Panc1 (cell line): ENCODE results near the gene BRAT1. TPM values are rescaled to one million over a fixed set of nuclear protein-coding genes. Genes with fewer than 3 reads are reported as not detected.
A peak's percentile ranks its signal among the peaks of the same experiment; 100 is the strongest.

Experiments used
- ATAC-seq: fragments of 200-7000 bp; cut with Tn5 transposase; 2 replicates; pipeline ENCODE4 v1.9.1; 2020; ENCODE audit warnings: mild to moderate bottlenecking, moderate library complexity
- BruUV-seq: library from RNA; stranded (reverse); fragments of 400-500 nt; replicated peaks from 2 replicates; lab custom pipeline; 2021; lab: Mats Ljungman, UMichigan
- CTCF ChIA-PET: fragments of 300-600 bp; sonication (Branson Sonifier 250); formaldehyde crosslinking; loops from one replicate; lab custom pipeline; 2022; ENCODE audit warnings: antibody characterized with exemption; lab: Charles Lee
- POLR2A ChIA-PET: fragments of 300-600 bp; sonication (Branson Sonifier 250); formaldehyde crosslinking; loops from one replicate; lab custom pipeline; 2022; ENCODE audit warnings: antibody characterized with exemption; lab: Charles Lee
- DNase-seq: peaks from one replicate; pipeline ENCODE4 v3.0.0-alpha.2; 2010; ENCODE audit warnings: low read depth, low spot score
- H3K27ac ChIP-seq: 2 replicates; pipeline ENCODE4 v1.5.1; 2011; ENCODE audit warnings: mild to moderate bottlenecking, low read length, inconsistent platforms
- H3K27me3 ChIP-seq: fragments of 200-500 bp; sonication (Bioruptor generic); 2 replicates; pipeline ENCODE4 v1.6.0; 2014; ENCODE audit warnings: low read length, inconsistent platforms; ENCODE audit not compliant: control insufficient read depth, insufficient read depth
- H3K36me3 ChIP-seq: fragments of 200-500 bp; sonication (Bioruptor generic); 2 replicates; pipeline ENCODE4 v1.5.1; 2014; ENCODE audit warnings: inconsistent platforms, mild to moderate bottlenecking, low read length, moderate library complexity; ENCODE audit not compliant: control insufficient read depth, insufficient read depth
- H3K4me1 ChIP-seq: 2 replicates; pipeline ENCODE4 v1.5.1; 2011; ENCODE audit warnings: inconsistent platforms, mild to moderate bottlenecking, low read length, moderate library complexity; ENCODE audit not compliant: control insufficient read depth, insufficient read depth
- H3K4me3 ChIP-seq, 2 experiments: 2 replicates each; pipeline ENCODE4 v1.5.1; 2011 to 2012; ENCODE audit warnings: low read depth in 2 of 2, low read length in 2 of 2, mild to moderate bottlenecking in 2 of 2, inconsistent platforms in 1 of 2, moderate library complexity in 1 of 2
- H3K9me3 ChIP-seq: fragments of 200-500 bp; sonication (Bioruptor generic); 2 replicates; pipeline ENCODE4 v1.5.1; 2014; ENCODE audit warnings: low read depth, mild to moderate bottlenecking, inconsistent platforms, low read length, moderate library complexity; ENCODE audit not compliant: control insufficient read depth, insufficient read depth
- CTCF ChIP-seq: fragments of 450-650 bp; IDR thresholded peaks from 2 replicates; pipeline ENCODE4 v1.5.1; 2017; ENCODE audit warnings: mild to moderate bottlenecking
- POLR2AphosphoS5 ChIP-seq: IDR thresholded peaks from 2 replicates; pipeline ENCODE4 v1.6.1; 2012; ENCODE audit warnings: mild to moderate bottlenecking, low read depth, low read length, moderate library complexity
- SIN3A ChIP-seq: IDR thresholded peaks from 2 replicates; pipeline ENCODE4 v1.6.1; 2012; ENCODE audit warnings: low read depth, mild to moderate bottlenecking, low read length, moderate library complexity, borderline replicate concordance; ENCODE audit not compliant: insufficient read depth
- TCF7L2 ChIP-seq: IDR thresholded peaks from 2 replicates; pipeline ENCODE4 v1.6.1; 2011; ENCODE audit warnings: mild to moderate bottlenecking, low read depth, low read length, inconsistent platforms
- in situ Hi-C: cut with HindIII; loops from 2 replicates; pipeline ENCODE4 v1.10.0; 2016; ENCODE audit warnings: low sequenced_read_pairs, low pct_unique_long_range_greater_than_20kb
- intact Hi-C: fragments of 100-400 bp; cut with micrococcal nuclease; formaldehyde crosslinking; loops from one replicate; pipeline ENCODE4 v1.10.0; 2022; ENCODE audit not compliant: unreplicated experiment
- total RNA-seq: library from RNA; stranded (reverse); gene quantifications from one replicate; pipeline ENCODE4 v1.2.1, GENCODE V29; 2021; ENCODE audit not compliant: unreplicated experiment
- TF ChIP-seq, protein P1 (sequence below), 2 experiments: IDR thresholded peaks; 2 replicates each; pipeline ENCODE4 v1.6.1; 2011 to 2012; ENCODE audit warnings: low read depth in 2 of 2, control low read depth in 1 of 2, low read length in 1 of 2, mild to moderate bottlenecking in 1 of 2, moderate library complexity in 1 of 2; ENCODE audit not compliant: insufficient read depth in 1 of 2

The BRAT1 gene
- total RNA-seq, 1 experiment from 2014 or later = 76.9 TPM

DNA sequence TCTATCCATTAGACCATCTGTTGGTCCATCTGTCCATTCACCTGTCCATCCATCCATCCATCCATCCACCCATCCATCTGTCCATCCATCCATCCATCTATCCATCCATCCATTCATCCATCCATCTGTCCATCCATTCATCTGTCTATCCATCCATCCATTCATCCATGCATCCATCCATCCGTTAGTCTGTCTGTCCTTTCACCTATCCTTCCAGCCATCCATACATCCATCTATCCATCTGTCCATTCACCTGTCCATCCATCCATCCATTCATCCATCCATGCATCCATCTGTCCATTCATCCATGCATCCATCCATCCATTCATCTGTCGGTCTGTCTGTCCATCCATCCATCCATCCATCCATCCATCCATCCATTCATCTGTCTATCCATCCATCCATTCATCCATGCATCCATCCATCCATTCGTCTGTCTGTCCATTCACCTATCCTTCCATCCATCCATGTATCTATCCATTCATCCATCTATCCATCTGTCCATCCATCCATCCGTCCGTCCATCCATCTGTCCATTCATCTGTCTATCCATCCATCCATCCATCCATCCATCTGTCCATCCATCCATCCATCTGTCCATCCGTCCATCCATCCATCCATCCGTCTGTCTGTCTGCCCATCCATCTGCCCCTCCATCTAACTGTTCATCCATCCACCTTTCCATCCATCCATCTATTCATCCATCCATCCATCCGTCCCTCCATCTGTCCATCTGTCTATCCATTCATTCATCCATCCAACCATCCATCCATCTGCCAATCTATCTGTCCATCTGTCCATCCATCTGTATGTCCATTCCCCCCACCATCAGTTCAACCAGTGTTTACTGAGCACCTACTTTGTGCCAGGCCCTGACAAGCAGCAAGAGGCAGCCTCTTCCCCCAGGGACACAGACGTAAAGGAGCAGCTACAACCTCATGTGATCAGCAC is 40.6 kb downstream of the BRAT1 start:
- no peaks in the 10 kb centered on the region for H3K9me3 ChIP-seq
- DNase-seq = no peak
- H3K4me3 ChIP-seq = no peak overlapping the region
- no peaks in the 10 kb centered on the region for H3K36me3 ChIP-seq
- no peak overlapping the region for H3K27ac ChIP-seq
- no TSS peak for BruUV-seq
- H3K4me1 ChIP-seq = peaks cover 56% of the 10 kb centered on the region
- POLR2A ChIA-PET = no interaction called here
- H3K27me3 ChIP-seq = no peaks in the 10 kb centered on the region
- intact Hi-C loops = no loop called here
- TF ChIP-seq POLR2AphosphoS5 = no peak
- ATAC-seq = no peak
- in situ Hi-C loops = no loop called here
- CTCF ChIA-PET = no interaction called here

DNA sequence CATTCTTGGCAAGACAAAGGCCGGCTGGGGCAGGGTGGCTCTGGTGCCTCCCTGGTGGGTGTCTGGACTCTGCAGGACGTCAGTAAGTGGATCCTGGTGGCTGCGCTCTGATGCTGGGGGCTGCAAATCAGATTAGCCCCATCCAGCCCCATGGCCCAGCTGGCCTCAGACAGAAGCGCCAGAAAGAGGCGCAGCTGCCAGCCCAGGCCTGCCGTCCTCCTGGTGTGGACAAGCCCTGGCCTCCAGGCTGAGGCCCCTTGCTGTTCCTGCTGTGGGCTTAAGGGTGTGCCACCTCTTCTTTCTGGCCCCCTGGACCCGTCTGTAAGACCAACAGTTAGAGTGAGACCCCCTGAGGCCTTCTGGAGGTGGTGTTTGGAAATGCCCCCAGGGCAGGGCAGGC is 41.6 kb downstream of the BRAT1 start:
- intact Hi-C loops = no loop called here
- Histone ChIP-seq H3K4me1 (peaks cover 57% of the 10 kb centered on the region), H3K9me3 (no peaks in the 10 kb centered on the region), H3K27ac (no peak overlapping the region), H3K27me3 (no peaks in the 10 kb centered on the region), H3K36me3 (no peaks in the 10 kb centered on the region), H3K4me3 (no peak overlapping the region)
- in situ Hi-C loops = no loop called here
- BruUV-seq = no TSS peak
- DNase-seq (no peak), ATAC-seq (no peak)
- TF ChIP-seq POLR2AphosphoS5 (no peak), SIN3A (no peak), CTCF (no peak), TCF7L2 (no peak)
- TF ChIP-seq, protein P1, sequence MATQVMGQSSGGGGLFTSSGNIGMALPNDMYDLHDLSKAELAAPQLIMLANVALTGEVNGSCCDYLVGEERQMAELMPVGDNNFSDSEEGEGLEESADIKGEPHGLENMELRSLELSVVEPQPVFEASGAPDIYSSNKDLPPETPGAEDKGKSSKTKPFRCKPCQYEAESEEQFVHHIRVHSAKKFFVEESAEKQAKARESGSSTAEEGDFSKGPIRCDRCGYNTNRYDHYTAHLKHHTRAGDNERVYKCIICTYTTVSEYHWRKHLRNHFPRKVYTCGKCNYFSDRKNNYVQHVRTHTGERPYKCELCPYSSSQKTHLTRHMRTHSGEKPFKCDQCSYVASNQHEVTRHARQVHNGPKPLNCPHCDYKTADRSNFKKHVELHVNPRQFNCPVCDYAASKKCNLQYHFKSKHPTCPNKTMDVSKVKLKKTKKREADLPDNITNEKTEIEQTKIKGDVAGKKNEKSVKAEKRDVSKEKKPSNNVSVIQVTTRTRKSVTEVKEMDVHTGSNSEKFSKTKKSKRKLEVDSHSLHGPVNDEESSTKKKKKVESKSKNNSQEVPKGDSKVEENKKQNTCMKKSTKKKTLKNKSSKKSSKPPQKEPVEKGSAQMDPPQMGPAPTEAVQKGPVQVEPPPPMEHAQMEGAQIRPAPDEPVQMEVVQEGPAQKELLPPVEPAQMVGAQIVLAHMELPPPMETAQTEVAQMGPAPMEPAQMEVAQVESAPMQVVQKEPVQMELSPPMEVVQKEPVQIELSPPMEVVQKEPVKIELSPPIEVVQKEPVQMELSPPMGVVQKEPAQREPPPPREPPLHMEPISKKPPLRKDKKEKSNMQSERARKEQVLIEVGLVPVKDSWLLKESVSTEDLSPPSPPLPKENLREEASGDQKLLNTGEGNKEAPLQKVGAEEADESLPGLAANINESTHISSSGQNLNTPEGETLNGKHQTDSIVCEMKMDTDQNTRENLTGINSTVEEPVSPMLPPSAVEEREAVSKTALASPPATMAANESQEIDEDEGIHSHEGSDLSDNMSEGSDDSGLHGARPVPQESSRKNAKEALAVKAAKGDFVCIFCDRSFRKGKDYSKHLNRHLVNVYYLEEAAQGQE (IDR thresholded peaks at IDR 0.05; ENCODE audit: insufficient read depth in 1 of 2, low read depth in 2 of 2, low read length in 1 of 2) = no peak
- CTCF ChIA-PET = no interaction called here
- POLR2A ChIA-PET = no interaction called here

GRCh38 chr7:2512713-2513112 is 42.6 kb downstream of the BRAT1 start:
- TF ChIP-seq CTCF = no peak
- TF ChIP-seq POLR2AphosphoS5 = no peak
- TF ChIP-seq TCF7L2 = no peak
- TF ChIP-seq, protein P1 (IDR thresholded peaks at IDR 0.05; ENCODE audit: insufficient read depth in 1 of 2, low read depth in 2 of 2, low read length in 1 of 2) = no peak
- no peak for TF ChIP-seq SIN3A
- POLR2A ChIA-PET = interaction anchor here (0.7 kb wide), 2 partner anchors 10 to 41 kb away, joined by 4 to 9 read pairs; no protein-coding TSS in a partner anchor
- intact Hi-C loops (no loop called here), in situ Hi-C loops (no loop called here)
- ATAC-seq (no peak), DNase-seq (no peak)
- no peak overlapping the region for H3K4me3 ChIP-seq
- no peaks in the 10 kb centered on the region for H3K36me3 ChIP-seq
- H3K27me3 ChIP-seq = no peaks in the 10 kb centered on the region
- H3K27ac ChIP-seq = peak overlapping the region; percentile 64; the same call in 1 of the 2 replicates
- BruUV-seq = no TSS peak
- CTCF ChIA-PET = interaction anchor here (0.5 kb wide), 1 partner anchor 33 kb away, joined by 3 read pairs; no protein-coding TSS in a partner anchor
- no peaks in the 10 kb centered on the region for H3K9me3 ChIP-seq
- peaks cover 54% of the 10 kb centered on the region for H3K4me1 ChIP-seq
